Esophagus squamous epithelium (tissue), 5 donors: ENCODE measurements around the gene GADD45GIP1. TPM values are rescaled to one million over a fixed set of nuclear protein-coding genes. Genes with fewer than 3 reads are reported as not detected.
A peak's percentile ranks its signal among the peaks of the same experiment; 100 is the strongest.

Source experiments
- DNase-seq: peaks from one replicate; lab custom pipeline; 2025; lab: John Stamatoyannopoulos, UW
- H3K27ac ChIP-seq, 4 donors: fragments of 200-600 bp; sonication (generic); one replicate each; pipeline ENCODE4 v1.5.1; 2016 to 2019; ENCODE audit warnings: mild to moderate bottlenecking in 1 of 4
- H3K27me3 ChIP-seq, 4 donors: fragments of 200-600 bp; sonication (generic); 1 replicate in 3 of 4; 2 replicates in 1 of 4; pipeline versions ENCODE4 v1.5.1 to v1.6.0; 2017 to 2021; ENCODE audit warnings: antibody characterized with exemption in 1 of 4
- H3K36me3 ChIP-seq, 3 donors: fragments of 200-600 bp; sonication (generic); one replicate each; pipeline ENCODE4 v1.5.1; 2016 to 2019
- H3K4me1 ChIP-seq, 3 donors: fragments of 200-600 bp; sonication (generic); one replicate each; pipeline ENCODE4 v1.5.1; 2017 to 2019
- H3K4me3 ChIP-seq, 4 donors: fragments of 200-600 bp; sonication (generic); 1 replicate in 3 of 4; 2 replicates in 1 of 4; pipeline ENCODE4 v1.5.1; 2016 to 2019; ENCODE audit warnings: mild to moderate bottlenecking in 2 of 4, moderate library complexity in 1 of 4
- H3K9me3 ChIP-seq, 3 donors: fragments of 200-600 bp; sonication (generic); one replicate each; pipeline ENCODE4 v1.5.1; 2016 to 2019
- POLR2A ChIP-seq, 4 donors: fragments of 450-650 bp; IDR thresholded peaks; one replicate each; pipeline ENCODE4 v1.6.1; 2017; ENCODE audit warnings: antibody characterized with exemption in 4 of 4, mild to moderate bottlenecking in 4 of 4, moderate library complexity in 3 of 4
- WGBS, 2 donors: methylation state at CpG; one replicate each; pipeline ENCODE4 v1.1.5; 2018; 5-methylcytosine and 5-hydroxymethylcytosine counted together
- intact Hi-C: fragments of 100-400 bp; cut with DNase I; formaldehyde crosslinking; loops from one replicate; pipeline ENCODE4 v1.15.0; 2022
- total RNA-seq, 4 donors: library from RNA; depleted of rRNA; stranded (reverse); fragments of >200 nt; gene quantifications; one replicate each; pipeline ENCODE4 v1.1.0, GENCODE V29; 2016
- TF ChIP-seq, protein P1 (sequence below), 6 experiments: fragments of 450-650 bp in 4 of 6; fragments of 200-600 bp in 2 of 6; sonication (generic) in 2 of 6; IDR thresholded peaks; one replicate each; pipeline ENCODE4 v1.5.1; 2016 to 2019; ENCODE audit warnings: antibody characterized with exemption in 6 of 6, mild to moderate bottlenecking in 4 of 6, moderate library complexity in 4 of 6
- donor health status: DM: yes; HTN: yes; CAD: no.

Gene GADD45GIP1
- total RNA-seq, 4 donors from 2014 or later = 34.4 to 59.7 (median 44.9) TPM

DNA sequence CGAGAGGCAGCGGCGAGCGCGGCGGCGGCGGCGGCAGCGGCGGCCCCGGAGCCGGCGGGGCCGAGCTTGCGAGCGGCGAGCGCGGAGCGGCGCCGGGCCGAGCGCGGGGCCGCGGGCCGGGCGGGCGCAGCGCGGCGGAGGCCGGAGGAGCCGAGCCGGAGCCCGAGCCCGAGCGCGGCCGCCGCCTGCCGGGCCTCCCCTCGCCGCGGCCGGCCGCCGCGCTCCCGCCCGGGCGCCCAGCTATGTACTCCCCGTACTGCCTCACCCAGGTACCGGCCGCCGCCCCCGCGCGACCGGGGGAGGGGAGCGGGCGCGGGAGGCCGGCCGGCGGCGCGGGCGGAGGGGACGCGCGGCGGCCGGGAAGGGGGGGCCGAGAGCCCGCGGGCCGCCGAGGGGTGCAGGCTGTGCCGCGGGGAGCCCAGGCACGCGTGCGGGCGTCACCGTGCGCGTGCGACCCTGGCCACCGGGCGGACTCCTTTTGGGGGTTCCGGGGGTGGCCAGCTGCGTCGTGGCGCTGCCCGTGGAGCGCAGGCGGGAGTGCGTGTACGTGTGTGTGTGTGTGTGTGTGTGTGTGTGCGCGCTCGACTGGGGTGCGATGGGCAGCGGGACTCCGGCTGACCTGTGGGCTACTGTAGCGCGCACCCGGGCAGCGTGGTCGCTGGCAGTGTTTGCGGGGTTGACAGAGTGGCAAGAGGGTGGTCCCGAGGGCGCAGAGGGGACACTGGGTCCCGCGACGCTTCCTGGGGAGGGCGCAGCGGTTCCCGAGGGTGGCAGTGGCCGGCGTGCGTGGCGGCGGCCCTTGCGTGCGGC lies 38.8 kb upstream of the GADD45GIP1 start:
- no peak for DNase-seq
- Histone ChIP-seq H3K4me3 (peak overlapping the region; percentile 68 to 93 (median 80)), H3K4me1 (peaks cover 12 to 70% (median 34%) of the 10 kb centered on the region in 3 donors), H3K27ac (peak overlapping the region; percentile 91 to 98 (median 94)), H3K9me3 (no peaks in the 10 kb centered on the region), H3K36me3 (no peaks in the 10 kb centered on the region), H3K27me3 (peaks cover 0 to 3% (median 0%) of the 10 kb centered on the region in 4 donors)
- no CpG with 5 or more reads among the region's 129 CpGs for WGBS, 2 donors
- intact Hi-C loops = no loop called here
- TF ChIP-seq, protein P1, sequence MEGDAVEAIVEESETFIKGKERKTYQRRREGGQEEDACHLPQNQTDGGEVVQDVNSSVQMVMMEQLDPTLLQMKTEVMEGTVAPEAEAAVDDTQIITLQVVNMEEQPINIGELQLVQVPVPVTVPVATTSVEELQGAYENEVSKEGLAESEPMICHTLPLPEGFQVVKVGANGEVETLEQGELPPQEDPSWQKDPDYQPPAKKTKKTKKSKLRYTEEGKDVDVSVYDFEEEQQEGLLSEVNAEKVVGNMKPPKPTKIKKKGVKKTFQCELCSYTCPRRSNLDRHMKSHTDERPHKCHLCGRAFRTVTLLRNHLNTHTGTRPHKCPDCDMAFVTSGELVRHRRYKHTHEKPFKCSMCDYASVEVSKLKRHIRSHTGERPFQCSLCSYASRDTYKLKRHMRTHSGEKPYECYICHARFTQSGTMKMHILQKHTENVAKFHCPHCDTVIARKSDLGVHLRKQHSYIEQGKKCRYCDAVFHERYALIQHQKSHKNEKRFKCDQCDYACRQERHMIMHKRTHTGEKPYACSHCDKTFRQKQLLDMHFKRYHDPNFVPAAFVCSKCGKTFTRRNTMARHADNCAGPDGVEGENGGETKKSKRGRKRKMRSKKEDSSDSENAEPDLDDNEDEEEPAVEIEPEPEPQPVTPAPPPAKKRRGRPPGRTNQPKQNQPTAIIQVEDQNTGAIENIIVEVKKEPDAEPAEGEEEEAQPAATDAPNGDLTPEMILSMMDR (IDR thresholded peaks at IDR 0.05) = no peak
- no peak for TF ChIP-seq POLR2A (IDR thresholded peaks at IDR 0.05)

- peak within 1 kb of the TSS; percentile 91 to 98 (median 94) for H3K27ac ChIP-seq
Measured at GRCh38 chr19:12994701-12995595, 37.9 kb upstream of the GADD45GIP1 start, which contains the start of gene NFIX. Gene NFIX (plus strand): TSS chr19:12995475. CDS start chr19:12995838, 363 bp downstream.

GRCh38 chr19:12993562-12993961 lies 36.5 kb upstream of the GADD45GIP1 start:
- DNase-seq = no peak
- H3K27me3 ChIP-seq = peaks cover 0 to 3% (median 0%) of the 10 kb centered on the region in 4 donors
- peak overlapping the region in 2 of 4 donors; percentile 40 to 91 for H3K27ac ChIP-seq
- H3K9me3 ChIP-seq = no peaks in the 10 kb centered on the region
- no peak for TF ChIP-seq POLR2A (IDR thresholded peaks at IDR 0.05)
- TF ChIP-seq, protein P1 (IDR thresholded peaks at IDR 0.05) = no peak
- intact Hi-C loops = no loop called here
- WGBS, 2 donors = 56 to 60% methylated on average over 3 to 7 of the region's 7 CpGs
- H3K4me1 ChIP-seq = peaks cover 0 to 47% (median 14%) of the 10 kb centered on the region in 3 donors
- H3K4me3 ChIP-seq = no peak overlapping the region
- H3K36me3 ChIP-seq = no peaks in the 10 kb centered on the region

More at GRCh38 chr19:12994701-12995595, 37.9 kb upstream of the GADD45GIP1 start, which contains the start of gene NFIX:
- H3K36me3 ChIP-seq = no peaks in the 10 kb centered on the region
- no peaks in the 10 kb centered on the region for H3K9me3 ChIP-seq
- 1 to 35% methylated on average over 11 to 23 of the region's 84 CpGs for WGBS, 2 donors
- peaks cover 0 to 3% (median 0%) of the 10 kb centered on the region in 4 donors for H3K27me3 ChIP-seq
- no peak for TF ChIP-seq POLR2A (IDR thresholded peaks at IDR 0.05)
- TF ChIP-seq, protein P1 (IDR thresholded peaks at IDR 0.05) = no peak
- peak within 1 kb of the TSS; percentile 68 to 93 (median 80) for H3K4me3 ChIP-seq
- no peak for DNase-seq
- peaks cover 5 to 61% (median 25%) of the 10 kb centered on the region in 3 donors for H3K4me1 ChIP-seq
- intact Hi-C loops = no loop called here

DNA sequence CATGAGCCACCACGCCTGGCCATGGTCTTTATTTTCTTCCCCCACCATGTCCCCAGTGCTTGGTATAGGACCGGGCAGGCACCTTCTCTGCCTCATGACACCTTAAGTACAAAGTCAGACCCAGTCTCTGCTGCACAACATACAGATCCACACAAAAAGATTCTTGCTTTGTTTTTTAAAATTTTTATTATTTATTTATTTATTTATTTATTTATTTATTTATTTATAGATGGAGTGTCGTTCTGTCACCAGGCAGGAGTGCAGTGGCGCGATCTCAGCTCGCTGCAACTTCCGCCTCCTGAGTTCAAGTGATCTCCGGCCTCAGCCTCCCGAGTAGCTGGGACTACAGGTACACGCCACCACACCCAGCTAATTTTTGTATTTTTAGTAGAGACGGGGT lies 35.7 kb upstream of the GADD45GIP1 start:
- Histone ChIP-seq H3K27ac (no peak overlapping the region), H3K9me3 (no peaks in the 10 kb centered on the region), H3K27me3 (peaks cover 0 to 3% (median 0%) of the 10 kb centered on the region in 4 donors), H3K4me1 (peaks cover 0 to 39% (median 6%) of the 10 kb centered on the region in 3 donors), H3K4me3 (no peak overlapping the region), H3K36me3 (no peaks in the 10 kb centered on the region)
- DNase-seq = no peak
- intact Hi-C loops = no loop called here
- TF ChIP-seq, protein P1 (IDR thresholded peaks at IDR 0.05) = no peak
- WGBS, 2 donors = 90 to 98% methylated on average over 9 to 11 of the region's 11 CpGs
